ENCODE measurements around the gene MEPE.

The MEPE gene

DNA sequence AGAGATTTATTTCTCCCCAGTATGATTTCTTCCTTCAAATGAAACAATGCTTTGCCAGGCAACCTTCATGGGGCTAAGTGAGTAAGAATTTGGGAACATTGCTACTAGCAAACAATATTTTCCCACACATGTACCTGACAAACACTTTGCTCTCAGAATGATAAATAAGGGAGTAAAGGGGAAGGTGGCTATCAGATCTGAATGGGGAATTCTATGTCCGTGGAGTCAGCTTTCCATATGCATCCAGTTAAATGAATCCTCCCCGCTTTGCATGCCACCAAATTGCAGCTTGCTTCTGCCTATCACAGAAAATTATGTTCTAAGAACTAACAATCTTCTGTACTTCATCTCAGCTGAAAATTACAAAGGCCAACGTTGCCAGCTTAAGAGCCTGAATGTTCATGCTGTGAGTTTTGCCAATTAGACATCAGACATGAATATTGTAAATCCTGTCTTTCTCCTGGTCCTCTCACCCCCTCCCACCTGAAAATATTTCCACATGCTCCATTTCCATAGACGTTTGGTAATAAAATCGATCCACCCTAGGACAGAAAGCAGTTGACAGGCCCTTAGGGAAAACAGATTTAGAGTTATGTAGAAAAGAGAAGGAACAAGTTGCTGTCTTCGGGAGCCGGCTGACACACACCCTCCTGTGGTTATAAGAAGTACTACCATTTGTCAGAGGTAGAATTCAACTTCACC is 6.3 kb downstream of the MEPE start:
- TF ChIP-seq ZFP30 (CRISPR knock-in tag; IDR thresholded peaks at IDR 0.05), result no peak
- peak; percentile 81 for ATAC-seq

DNA sequence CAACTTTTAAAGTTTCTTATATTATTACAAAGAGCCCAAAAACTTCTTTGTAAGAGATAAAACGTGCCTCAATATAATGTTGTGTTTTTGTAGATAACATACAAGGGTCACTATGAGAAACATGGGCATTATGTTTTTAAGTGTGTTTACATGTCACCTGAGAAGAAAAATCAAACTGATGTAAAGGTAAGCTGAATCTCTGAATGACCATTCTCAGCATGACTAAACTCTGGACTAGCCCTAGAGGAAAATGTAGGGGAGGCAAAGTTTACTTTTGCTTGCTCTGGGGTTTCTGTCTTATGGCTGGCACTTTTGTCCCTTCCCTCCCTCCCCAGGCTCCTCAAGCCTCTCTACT is 6.8 kb downstream of the MEPE start:
- no peak for ATAC-seq

DNA sequence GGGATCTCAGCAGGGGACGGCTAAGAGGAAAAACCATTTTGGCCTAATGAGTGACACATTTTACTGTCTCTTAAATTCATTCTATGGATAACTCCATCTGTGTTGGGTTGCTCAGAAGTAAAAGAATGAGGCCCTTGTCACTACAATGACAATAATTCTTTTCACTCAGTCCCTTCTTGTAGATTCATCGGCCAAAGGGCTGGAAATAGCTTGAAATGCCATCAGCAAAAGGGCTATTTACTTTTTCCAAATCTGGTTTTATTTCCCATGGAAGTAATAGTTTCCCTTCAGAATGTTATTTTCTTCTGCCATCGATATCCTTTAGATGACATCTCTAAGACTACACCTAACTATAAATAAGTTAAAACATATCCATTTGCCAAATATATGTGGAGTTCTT is 7.4 kb downstream of the MEPE start:
- no peak for TF ChIP-seq BACH2 (CRISPR knock-in tag; IDR thresholded peaks at IDR 0.05; ENCODE audit: borderline replicate concordance)
- ATAC-seq, result no peak

More for the DNA sequence above, 6.8 kb downstream of the MEPE start:
- TF ChIP-seq, protein P1, sequence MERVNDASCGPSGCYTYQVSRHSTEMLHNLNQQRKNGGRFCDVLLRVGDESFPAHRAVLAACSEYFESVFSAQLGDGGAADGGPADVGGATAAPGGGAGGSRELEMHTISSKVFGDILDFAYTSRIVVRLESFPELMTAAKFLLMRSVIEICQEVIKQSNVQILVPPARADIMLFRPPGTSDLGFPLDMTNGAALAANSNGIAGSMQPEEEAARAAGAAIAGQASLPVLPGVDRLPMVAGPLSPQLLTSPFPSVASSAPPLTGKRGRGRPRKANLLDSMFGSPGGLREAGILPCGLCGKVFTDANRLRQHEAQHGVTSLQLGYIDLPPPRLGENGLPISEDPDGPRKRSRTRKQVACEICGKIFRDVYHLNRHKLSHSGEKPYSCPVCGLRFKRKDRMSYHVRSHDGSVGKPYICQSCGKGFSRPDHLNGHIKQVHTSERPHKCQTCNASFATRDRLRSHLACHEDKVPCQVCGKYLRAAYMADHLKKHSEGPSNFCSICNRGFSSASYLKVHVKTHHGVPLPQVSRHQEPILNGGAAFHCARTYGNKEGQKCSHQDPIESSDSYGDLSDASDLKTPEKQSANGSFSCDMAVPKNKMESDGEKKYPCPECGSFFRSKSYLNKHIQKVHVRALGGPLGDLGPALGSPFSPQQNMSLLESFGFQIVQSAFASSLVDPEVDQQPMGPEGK (CRISPR knock-in tag; IDR thresholded peaks at IDR 0.05; ENCODE audit: borderline replicate concordance), result no peak
- TF ChIP-seq GLIS3 (CRISPR knock-in tag; IDR thresholded peaks at IDR 0.05) (no peak), RARB (CRISPR knock-in tag; IDR thresholded peaks at IDR 0.05) (no peak), ZFP30 (CRISPR knock-in tag; IDR thresholded peaks at IDR 0.05) (no peak), PPARA (CRISPR knock-in tag; IDR thresholded peaks at IDR 0.05; ENCODE audit: borderline replicate concordance) (no peak), ARNTL (CRISPR knock-in tag; IDR thresholded peaks at IDR 0.05; ENCODE audit: borderline replicate concordance, low read depth) (no peak), CSDC2 (CRISPR knock-in tag; IDR thresholded peaks at IDR 0.05) (no peak)

DNA sequence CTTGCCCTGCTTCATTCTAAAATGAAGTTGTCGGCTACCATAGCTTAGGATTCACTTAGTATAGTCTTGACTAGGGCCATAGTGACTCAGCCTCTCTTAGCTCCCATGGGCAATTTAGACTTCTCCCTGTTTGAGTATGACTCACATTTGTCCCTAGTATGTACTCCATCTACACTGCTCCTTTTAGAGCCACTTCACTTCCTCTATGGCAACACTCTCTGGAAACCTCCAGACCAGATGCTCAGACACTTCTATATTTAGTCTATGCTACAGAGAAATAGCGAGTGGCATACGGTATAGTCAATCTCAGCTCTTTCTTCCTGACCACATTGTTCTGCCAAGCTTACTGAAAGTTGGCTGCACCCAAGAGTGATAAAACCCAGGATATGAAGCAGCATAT is 11.2 kb downstream of the MEPE start:
- peak; percentile 86 for ATAC-seq
- no peak for TF ChIP-seq OSR1 (CRISPR knock-in tag; IDR thresholded peaks at IDR 0.05)
- TF ChIP-seq SNAI2 (CRISPR knock-in tag; IDR thresholded peaks at IDR 0.05), result no peak
- TF ChIP-seq ARNTL (CRISPR knock-in tag; IDR thresholded peaks at IDR 0.05; ENCODE audit: borderline replicate concordance, low read depth), result no peak

DNA sequence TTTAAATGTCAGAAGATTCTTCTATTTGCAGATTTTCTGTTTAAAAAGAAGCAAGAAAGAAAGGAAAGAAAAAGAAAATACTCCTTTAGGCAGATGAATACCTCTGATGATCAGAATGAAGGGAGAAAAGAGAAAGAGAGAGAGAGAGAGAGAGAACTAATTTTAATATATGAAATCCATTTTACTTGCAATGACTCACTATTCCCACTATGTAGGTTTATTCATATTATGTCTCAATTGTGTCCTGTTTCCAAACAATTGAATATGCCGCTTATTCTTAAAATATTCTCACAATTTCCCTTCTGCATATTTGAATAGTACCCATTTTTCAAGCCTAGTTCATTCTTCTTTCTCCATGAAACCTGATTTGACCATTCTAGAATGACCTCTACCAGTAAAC is 11.7 kb downstream of the MEPE start:
- no peak for TF ChIP-seq ARNTL (CRISPR knock-in tag; IDR thresholded peaks at IDR 0.05; ENCODE audit: borderline replicate concordance, low read depth)
- ATAC-seq, result no peak

DNA sequence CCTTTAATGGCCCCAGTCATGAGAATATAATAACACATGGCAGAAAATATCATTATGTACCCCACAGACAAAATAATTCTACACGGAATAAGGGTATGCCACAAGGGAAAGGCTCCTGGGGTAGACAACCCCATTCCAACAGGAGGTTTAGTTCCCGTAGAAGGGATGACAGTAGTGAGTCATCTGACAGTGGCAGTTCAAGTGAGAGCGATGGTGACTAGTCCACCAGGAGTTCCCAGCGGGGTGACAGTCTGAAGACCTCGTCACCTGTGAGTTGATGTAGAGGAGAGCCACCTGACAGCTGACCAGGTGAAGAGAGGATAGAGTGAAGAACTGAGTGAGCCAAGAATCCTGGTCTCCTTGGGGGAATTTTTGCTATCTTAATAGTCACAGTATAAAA is 13.5 kb downstream of the MEPE start:
- no peak for TF ChIP-seq ZNF70 (CRISPR knock-in tag; IDR thresholded peaks at IDR 0.05)
- TF ChIP-seq, protein P1 (CRISPR knock-in tag; IDR thresholded peaks at IDR 0.05; ENCODE audit: borderline replicate concordance), result no peak
- TF ChIP-seq PPARA (CRISPR knock-in tag; IDR thresholded peaks at IDR 0.05; ENCODE audit: borderline replicate concordance), result no peak
- TF ChIP-seq SNAI2 (CRISPR knock-in tag; IDR thresholded peaks at IDR 0.05), result no peak
- no peak for TF ChIP-seq ARNTL (CRISPR knock-in tag; IDR thresholded peaks at IDR 0.05; ENCODE audit: borderline replicate concordance, low read depth)
- no peak for TF ChIP-seq BACH2 (CRISPR knock-in tag; IDR thresholded peaks at IDR 0.05; ENCODE audit: borderline replicate concordance)
- TF ChIP-seq TOX (CRISPR knock-in tag; IDR thresholded peaks at IDR 0.05; ENCODE audit: borderline replicate concordance), result no peak
- TF ChIP-seq ZC3H10 (CRISPR knock-in tag; IDR thresholded peaks at IDR 0.05), result no peak
- no peak for TF ChIP-seq OSR1 (CRISPR knock-in tag; IDR thresholded peaks at IDR 0.05)
- TF ChIP-seq ISL1 (CRISPR knock-in tag; IDR thresholded peaks at IDR 0.05), result no peak
- TF ChIP-seq, protein P2, sequence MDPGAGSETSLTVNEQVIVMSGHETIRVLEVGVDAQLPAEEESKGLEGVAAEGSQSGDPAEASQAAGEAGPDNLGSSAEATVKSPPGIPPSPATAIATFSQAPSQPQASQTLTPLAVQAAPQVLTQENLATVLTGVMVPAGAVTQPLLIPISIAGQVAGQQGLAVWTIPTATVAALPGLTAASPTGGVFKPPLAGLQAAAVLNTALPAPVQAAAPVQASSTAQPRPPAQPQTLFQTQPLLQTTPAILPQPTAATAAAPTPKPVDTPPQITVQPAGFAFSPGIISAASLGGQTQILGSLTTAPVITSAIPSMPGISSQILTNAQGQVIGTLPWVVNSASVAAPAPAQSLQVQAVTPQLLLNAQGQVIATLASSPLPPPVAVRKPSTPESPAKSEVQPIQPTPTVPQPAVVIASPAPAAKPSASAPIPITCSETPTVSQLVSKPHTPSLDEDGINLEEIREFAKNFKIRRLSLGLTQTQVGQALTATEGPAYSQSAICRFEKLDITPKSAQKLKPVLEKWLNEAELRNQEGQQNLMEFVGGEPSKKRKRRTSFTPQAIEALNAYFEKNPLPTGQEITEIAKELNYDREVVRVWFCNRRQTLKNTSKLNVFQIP (CRISPR knock-in tag; IDR thresholded peaks at IDR 0.05; ENCODE audit: borderline replicate concordance, low read depth), result no peak
- no peak for TF ChIP-seq CSDC2 (CRISPR knock-in tag; IDR thresholded peaks at IDR 0.05)
- no peak for TF ChIP-seq ZNF565 (CRISPR knock-in tag; conservative IDR thresholded peaks at IDR 0.05; ENCODE audit: low read depth)
- TF ChIP-seq TCF4 (CRISPR knock-in tag; IDR thresholded peaks at IDR 0.05; ENCODE audit: borderline replicate concordance), result no peak
- TF ChIP-seq, protein P3, sequence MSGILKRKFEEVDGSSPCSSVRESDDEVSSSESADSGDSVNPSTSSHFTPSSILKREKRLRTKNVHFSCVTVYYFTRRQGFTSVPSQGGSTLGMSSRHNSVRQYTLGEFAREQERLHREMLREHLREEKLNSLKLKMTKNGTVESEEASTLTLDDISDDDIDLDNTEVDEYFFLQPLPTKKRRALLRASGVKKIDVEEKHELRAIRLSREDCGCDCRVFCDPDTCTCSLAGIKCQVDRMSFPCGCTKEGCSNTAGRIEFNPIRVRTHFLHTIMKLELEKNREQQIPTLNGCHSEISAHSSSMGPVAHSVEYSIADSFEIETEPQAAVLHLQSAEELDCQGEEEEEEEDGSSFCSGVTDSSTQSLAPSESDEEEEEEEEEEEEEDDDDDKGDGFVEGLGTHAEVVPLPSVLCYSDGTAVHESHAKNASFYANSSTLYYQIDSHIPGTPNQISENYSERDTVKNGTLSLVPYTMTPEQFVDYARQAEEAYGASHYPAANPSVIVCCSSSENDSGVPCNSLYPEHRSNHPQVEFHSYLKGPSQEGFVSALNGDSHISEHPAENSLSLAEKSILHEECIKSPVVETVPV (CRISPR knock-in tag; IDR thresholded peaks at IDR 0.05), result no peak
- no peak for TF ChIP-seq ESRRG (CRISPR knock-in tag; IDR thresholded peaks at IDR 0.05)
- ATAC-seq, result no peak
